HG03575 (cell line): ENCODE measurements around the gene SDK1.
"Not testable (repeated sequence)": the region's sequence is repeated elsewhere in the genome, so short reads cannot be mapped to it uniquely, and the experiment has no call there.

Source experiments
- ATAC-seq: cut with Tn5 transposase; IDR thresholded peaks from one replicate; pipeline ENCODE4 v1.9.1; 2021; ENCODE audit not compliant: unreplicated experiment, insufficient number of reproducible peaks, low FRiP score; ENCODE audit errors: extremely low read depth

SDK1 gene

GRCh38 chr7:4072161-4072925, 771.3 kb downstream of the SDK1 start:
- no peak for ATAC-seq

GRCh38 chr7:4073052-4073451, 772.0 kb downstream of the SDK1 start:
- no peak for ATAC-seq

DNA sequence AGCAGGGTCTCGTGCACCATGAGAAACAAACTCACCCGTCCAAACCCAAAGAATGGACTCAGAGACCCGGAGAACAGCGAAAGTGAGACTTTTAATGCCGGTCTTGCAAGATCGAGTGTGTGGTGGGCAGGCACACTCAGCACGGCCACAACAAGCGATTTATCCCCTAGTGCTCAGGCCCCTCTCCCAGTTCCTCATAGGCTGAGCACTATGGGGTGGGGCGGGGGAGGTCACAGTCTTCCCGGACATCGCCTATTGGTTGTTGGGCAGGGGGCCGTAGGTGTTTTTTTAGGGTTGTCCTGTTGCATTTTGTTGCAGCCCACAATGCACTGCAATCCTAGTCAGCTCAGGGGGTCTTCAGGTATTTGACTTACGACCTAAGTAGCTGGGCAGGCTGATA, 772.7 kb downstream of the SDK1 start:
- ATAC-seq, result no peak

- ATAC-seq, result no peak
These were observed 773.4 kb downstream of the SDK1 start for GRCh38 chr7:4074407-4074806.

DNA sequence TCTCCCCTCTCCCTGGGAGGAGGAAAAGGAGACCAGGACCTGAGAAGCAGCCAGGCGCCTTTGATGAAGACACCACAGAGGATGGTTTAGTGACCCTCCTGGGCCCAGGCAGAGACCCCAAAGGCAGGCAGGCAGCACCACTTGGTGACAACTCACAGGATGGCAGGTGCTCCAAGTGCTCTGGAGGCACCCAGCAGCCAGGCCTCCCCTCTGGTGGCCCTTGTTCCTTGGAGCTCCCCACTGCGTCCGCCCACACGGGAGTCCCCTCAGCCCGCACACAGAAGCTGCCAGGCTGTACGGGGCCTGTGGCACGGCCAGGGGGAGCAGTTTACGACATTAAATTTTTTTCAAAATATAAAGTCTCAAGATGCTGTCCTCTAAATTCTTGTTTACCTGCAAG, 773.9 kb downstream of the SDK1 start:
- ATAC-seq, result no peak

- ATAC-seq, result no peak
These were observed 775.7 kb downstream of the SDK1 start for GRCh38 chr7:4076701-4077294.

DNA sequence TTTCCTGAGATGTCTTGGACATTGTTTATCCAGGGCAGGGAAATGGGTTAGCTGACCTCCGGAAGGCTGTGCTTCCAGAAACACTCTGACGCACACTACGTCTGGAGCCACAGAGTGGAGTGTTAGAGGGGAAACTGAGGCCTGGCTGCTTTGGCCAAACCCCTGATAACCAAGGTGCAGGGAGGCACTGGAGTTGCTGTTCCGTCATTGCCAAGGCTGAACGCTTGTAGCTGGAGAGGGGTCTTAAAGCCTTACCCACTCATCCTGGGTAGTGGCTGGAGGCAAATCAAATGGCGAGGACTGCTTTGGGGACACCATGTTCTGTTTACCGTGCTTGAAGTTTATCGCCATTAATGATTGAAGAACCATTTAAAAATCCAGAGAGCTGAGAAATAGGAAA, 776.9 kb downstream of the SDK1 start:
- no peak for ATAC-seq

GRCh38 chr7:4078580-4078979, 777.5 kb downstream of the SDK1 start:
- no peak for ATAC-seq

- no peak for ATAC-seq
These were observed 778.3 kb downstream of the SDK1 start for GRCh38 chr7:4079366-4079765.

- ATAC-seq, result no peak
These were observed 778.9 kb downstream of the SDK1 start for GRCh38 chr7:4079956-4080355.

GRCh38 chr7:4080954-4081353, 779.9 kb downstream of the SDK1 start:
- no peak for ATAC-seq

GRCh38 chr7:4083513-4083912, 782.5 kb downstream of the SDK1 start:
- no peak for ATAC-seq

DNA sequence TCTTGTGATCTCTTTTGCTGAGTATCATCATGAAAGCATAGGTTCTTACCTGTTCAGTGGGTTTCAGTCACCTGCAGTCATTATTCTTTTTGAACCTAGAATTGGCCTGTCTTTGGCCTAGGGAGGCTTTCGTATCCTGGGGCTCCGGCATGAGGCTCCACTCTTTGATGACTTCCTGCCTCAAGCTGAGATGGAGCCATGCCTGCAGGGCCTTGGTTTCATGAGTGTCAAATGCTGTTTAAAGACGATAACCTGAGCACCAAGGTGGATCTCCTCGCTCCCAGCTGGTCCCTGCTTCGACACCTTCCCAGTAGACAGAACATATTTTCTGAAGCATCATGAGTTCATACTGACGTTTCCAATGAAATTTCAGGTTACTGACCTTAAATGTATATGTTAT, 783.2 kb downstream of the SDK1 start:
- ATAC-seq, result no peak

DNA sequence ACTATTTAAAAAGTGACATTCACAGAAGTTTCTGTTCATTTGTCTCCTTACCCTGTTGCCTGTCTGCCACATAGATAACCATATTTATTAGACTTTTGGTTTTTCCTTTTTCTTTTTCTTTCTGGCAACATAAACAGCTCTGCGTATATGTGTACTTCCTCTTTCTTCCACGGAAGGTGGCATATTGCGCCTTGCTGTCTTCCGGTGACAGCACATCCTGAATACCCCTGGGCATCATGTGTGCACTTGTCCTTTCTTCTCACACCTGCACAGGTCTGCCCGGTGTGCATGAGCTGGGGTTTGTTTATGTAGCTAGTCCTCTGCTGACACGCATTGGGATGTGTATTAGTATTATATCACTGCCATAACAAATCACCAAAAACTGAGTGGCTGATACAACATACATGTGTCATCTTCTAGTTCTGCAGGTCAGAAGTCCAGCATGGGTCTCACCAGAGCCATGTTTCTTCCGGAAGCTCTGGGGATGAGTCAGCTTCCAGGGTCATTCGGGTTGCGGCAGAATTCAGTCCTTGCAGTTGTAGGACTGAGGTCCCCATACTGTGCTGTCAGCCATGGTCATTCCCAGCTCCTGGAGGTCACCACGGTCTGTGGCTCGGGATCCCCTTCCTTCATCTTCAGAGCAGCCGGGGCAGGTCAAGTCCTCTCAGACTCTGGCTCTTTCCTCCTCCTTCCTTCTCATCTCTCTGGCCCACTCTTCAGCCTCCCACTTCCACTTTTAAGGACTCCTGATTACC, 785.1 kb downstream of the SDK1 start:
- ATAC-seq, result no peak

- ATAC-seq, result no peak
These were observed 785.7 kb downstream of the SDK1 start for GRCh38 chr7:4086723-4087122.

DNA sequence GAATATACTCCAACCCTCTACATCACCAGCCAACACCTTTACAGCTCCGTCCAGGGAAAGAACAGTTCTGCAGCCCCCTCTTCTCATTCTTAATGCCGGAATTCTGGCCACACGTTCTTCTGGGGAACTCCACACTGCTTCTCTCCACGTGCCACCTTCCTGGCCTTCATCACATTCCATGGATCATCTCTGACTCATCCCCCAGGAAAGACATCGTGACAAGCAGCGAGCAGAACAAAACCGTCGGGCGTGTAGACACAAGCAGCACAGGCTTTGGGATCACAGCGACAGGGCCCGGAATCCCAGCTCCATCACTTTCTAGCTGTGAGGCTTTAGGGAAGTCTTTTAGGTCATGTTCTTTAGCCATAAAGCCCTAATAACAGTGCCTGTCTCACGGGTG, 790.7 kb downstream of the SDK1 start:
- ATAC-seq, result no peak

GRCh38 chr7:4093035-4093434, 792.0 kb downstream of the SDK1 start:
- ATAC-seq, result no peak

- ATAC-seq, result no peak
These were observed 792.4 kb downstream of the SDK1 start for GRCh38 chr7:4093483-4093882.

GRCh38 chr7:4094158-4094557, 793.1 kb downstream of the SDK1 start:
- ATAC-seq, result not testable (repeated sequence)

DNA sequence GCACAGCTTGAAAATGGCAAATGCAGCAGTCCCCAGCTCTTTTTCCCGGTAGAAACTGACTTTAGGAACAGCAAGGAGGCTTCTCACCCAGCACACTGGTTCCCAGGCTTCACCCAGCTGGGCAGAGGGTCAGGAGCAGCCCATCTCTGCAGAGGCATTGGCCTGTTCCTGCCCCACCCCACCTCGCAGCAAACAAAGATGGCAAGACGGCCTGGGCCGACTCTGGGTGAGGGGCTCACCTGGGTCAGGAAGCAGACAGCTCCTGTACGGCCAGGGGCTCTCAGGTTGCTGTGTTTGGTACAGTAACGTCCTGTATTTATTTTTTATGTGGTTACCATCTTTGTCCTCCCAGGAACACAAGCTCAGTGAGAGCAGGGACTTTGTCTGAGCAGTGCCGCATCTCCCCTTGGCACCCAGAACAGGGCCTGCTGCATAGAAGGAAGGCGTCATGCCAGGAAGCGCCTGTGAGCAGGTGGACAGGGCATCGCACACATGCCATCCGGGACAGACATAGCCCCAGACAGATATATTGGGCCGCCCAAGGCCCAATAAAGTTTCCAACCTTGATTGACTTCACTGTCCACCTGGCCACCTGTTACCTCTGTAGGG, 796.1 kb downstream of the SDK1 start:
- ATAC-seq, result no peak
